ENCODE data around the gene TLE4.
"Not testable (repeated sequence)": the region's sequence is repeated elsewhere in the genome, so short reads cannot be mapped to it uniquely, and the experiment has no call there.

TLE4 gene

DNA sequence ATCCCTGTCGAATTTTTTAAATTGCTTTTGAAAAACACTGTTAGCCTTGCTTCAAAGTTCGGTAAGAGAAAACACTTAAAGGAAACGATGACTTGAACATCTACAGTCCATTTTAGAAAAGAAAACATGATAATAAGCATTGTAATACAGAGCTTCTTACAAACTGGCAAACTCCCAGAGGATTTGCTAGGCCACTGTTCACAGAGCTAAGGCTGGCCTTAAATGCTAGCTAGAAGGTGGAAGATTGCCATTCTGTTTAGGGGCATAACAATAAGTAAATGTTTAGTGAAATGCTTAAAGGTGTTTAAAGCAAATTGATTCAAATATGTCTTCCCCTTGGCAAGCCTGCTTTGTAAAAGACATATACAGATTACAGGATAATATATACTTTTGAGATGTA is 169.6 kb downstream of the TLE4 start:
- no peak for DNase-seq (ENCODE audit: low spot score)

- DNase-seq (ENCODE audit: low spot score): no peak
Observed at GRCh38 chr9:79742110-79742721, 170.5 kb downstream of the TLE4 start.

- no peak for DNase-seq (ENCODE audit: low spot score)
Observed at GRCh38 chr9:79744521-79744920, 172.8 kb downstream of the TLE4 start.

DNA sequence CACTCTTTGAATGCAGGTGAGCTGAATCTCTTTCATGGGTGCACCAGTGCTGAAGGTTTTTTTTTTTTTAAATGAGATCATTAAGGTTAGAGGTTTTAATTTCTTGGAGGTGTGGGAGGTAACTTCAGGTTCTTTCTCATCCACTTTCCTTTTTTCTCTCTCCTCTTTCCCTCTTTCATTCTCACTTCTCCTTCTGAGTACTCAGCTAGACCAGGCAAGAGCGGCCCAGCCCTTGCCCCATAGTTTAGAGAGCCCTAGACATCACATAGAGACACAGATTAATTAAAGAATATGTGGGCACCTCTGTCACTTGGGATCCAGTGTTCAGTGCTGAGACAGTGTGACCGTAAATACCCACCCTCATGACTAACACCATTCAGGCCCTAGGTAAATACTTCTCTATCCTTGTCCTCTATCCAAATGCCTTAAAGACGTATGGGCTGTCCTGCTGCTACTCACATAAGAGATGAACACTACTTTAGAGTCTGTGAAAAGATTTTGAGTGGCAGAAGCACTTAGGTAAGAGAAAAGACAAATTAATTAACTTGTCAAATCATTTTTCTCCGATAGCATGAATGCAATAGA is 174.1 kb downstream of the TLE4 start:
- DNase-seq (ENCODE audit: low spot score): no peak

DNA sequence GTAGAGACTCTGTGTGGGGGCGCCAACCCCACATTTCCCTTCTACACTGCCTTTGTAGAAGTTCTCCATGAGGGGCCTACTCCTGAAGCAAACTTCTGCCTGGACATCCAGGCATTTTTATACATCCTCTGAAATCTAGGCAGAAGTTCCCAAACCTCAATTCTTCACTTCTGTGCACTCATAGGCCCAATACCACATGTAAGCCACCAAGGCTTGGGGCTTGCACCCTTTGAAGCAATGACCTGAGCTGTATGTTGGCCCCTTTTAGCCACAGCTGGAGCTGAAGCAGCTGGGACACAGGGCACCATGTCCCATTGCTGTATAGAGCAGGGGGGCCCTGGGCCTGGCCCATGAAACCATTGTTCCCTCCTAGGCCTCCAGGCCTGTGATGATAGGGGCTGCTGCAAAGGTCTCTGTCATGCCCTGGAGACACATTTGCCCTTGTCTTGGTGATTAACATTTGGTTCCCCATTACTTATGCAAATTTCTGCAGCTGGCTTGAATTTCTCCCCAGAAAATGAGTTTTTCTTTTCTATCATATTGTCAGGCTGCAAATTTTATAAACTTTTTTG is 180.2 kb downstream of the TLE4 start:
- DNase-seq (ENCODE audit: low spot score): not testable (repeated sequence)

GRCh38 chr9:79756414-79756813 is 184.6 kb downstream of the TLE4 start:
- no peak for DNase-seq (ENCODE audit: low spot score)

GRCh38 chr9:79757074-79757473 is 185.3 kb downstream of the TLE4 start:
- no peak for DNase-seq (ENCODE audit: low spot score)

- peak; percentile 9 for DNase-seq (ENCODE audit: low spot score)
Observed at GRCh38 chr9:79757881-79758669, 186.3 kb downstream of the TLE4 start.

- DNase-seq (ENCODE audit: low spot score): peak; percentile 2
Observed at GRCh38 chr9:79759460-79759859, 187.7 kb downstream of the TLE4 start.

GRCh38 chr9:79762070-79762469 is 190.3 kb downstream of the TLE4 start:
- DNase-seq (ENCODE audit: low spot score): no peak

DNA sequence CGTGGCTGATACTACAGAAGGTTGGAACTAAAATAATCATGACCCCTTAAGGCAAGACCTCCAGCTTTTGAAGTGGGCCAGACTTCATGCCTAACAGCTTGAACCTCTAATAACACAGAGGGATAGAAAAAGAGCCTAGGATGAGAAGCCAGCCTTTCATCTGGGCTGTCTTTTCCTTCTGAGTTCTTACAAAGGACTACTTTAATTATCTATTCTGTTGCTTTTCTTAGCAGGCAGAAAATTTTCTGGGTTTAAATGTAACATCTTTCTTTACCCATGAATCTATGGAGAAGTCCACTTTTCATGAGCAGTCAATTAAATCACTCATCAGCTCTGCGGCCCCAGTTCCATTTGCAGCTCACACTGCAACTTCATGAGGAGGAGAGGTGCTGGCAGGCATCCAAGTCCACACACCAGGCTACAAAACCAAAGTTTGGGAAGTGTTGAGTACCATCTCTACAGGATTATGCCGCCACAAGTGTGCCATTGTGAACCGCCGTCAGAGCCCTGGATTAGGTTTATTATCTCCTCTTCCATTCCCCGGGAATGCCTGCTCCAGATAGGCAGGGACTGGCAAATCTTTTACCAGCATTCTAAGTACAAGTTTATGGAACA is 192.0 kb downstream of the TLE4 start:
- DNase-seq (ENCODE audit: low spot score): peak; percentile 1

- peak; percentile 88 for DNase-seq (ENCODE audit: low spot score)
Observed at GRCh38 chr9:79764374-79764773, 192.6 kb downstream of the TLE4 start.

GRCh38 chr9:79765466-79765865 is 193.7 kb downstream of the TLE4 start:
- DNase-seq (ENCODE audit: low spot score): peak; percentile 14

DNA sequence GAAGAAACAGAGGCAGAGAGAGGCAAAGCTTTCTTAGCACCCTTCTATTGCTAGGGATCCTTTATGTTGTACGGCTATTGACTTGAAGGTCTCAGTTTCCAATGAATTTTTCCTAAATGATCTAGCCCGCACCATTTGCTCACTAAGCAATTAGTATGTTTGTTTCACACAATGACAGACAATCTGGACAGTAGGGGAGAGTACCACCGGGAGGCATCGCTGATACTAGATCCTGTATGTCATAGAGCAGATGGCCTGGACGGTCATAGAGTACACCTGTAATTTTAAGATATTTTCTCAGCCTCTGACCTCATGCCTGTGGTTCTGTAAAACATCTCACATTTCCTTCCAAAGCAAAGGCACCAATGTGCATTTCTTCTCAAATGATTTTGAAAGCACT is 194.3 kb downstream of the TLE4 start:
- DNase-seq (ENCODE audit: low spot score): no peak

- DNase-seq (ENCODE audit: low spot score): no peak
Observed at GRCh38 chr9:79768194-79768593, 196.4 kb downstream of the TLE4 start.

DNA sequence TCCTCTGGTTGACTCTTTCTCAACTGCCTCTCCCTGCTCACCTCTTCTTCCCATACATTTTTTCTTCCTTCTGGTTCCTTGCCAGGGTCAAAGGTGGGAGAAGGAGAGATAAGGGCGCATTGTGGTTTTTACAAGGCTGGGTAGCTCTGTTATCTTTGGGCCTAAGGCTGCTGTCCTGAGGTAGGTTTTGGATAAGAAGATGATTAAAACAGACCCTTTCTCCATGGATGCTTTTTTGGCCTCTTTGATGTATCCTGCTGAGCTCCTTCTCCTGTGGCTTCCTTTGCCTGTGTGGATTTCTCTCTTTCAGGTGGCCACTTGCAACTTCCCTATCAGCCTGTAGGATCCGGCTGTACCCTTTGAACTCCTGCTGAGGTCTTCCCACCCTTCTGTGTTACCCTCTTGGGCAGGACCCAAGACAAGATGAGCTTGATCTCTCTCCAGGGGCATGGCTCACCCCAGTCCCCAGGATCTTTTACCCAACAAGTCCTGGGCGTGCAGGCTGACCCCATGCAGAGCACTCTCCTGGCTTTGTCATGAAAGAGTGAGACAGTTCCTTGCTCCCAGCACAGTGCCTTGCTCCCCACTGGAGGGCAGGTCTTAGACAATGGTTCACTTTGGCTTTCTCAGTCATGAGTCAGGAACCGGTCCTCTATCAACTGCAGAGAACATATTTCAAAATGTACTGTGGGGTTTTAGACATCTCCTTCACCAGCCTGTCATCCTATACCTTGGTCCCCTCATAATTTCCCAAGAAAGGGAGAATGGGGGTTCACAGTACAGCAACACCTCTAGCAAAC is 197.9 kb downstream of the TLE4 start:
- DNase-seq (ENCODE audit: low spot score): no peak

- no peak for DNase-seq (ENCODE audit: low spot score)
Observed at GRCh38 chr9:79774356-79774755, 202.6 kb downstream of the TLE4 start.
